Skeletal muscle satellite cell (primary cell): ENCODE data around the gene ADAM12.

ENCODE experiments used
- H3K27me3 ChIP-seq: 2 replicates; pipeline ENCODE4 v1.7.0; 2013; ENCODE audit warnings: low read length; ENCODE audit not compliant: control insufficient read depth, insufficient read depth
- H3K36me3 ChIP-seq: 2 replicates; pipeline ENCODE4 v1.7.0; 2013; ENCODE audit warnings: mild to moderate bottlenecking, control low read depth, low read length; ENCODE audit not compliant: insufficient read depth
- H3K4me1 ChIP-seq: 2 replicates; pipeline ENCODE4 v1.7.0; 2013; ENCODE audit warnings: low read length; ENCODE audit not compliant: control insufficient read depth, insufficient read depth
- H3K4me2 ChIP-seq: 2 replicates; pipeline ENCODE4 v1.7.0; 2013; ENCODE audit warnings: mild to moderate bottlenecking, low read length
- H3K4me3 ChIP-seq: 2 replicates; pipeline ENCODE4 v1.7.0; 2013; ENCODE audit warnings: low read length
- H3K9ac ChIP-seq: 2 replicates; pipeline ENCODE4 v1.7.0; 2013; ENCODE audit warnings: mild to moderate bottlenecking, low read depth, low read length, moderate library complexity
- H3K9me3 ChIP-seq: replicated peaks from 2 replicates; pipeline ENCODE4 v1.7.0; 2013; ENCODE audit warnings: mild to moderate bottlenecking, control low read depth, low read length

The ADAM12 gene

GRCh38 chr10:126400641-126401040, 12.4 kb upstream of the ADAM12 start:
- H3K36me3 ChIP-seq, result no peaks in the 10 kb centered on the region
- H3K27me3 ChIP-seq, result no peaks in the 10 kb centered on the region
- peaks cover 24% of the 10 kb centered on the region for H3K4me1 ChIP-seq
- H3K4me3 ChIP-seq, result no peak overlapping the region
- no peak overlapping the region for H3K9ac ChIP-seq
- H3K4me2 ChIP-seq, result no peak overlapping the region
- H3K9me3 ChIP-seq, result no peaks in the 10 kb centered on the region

DNA sequence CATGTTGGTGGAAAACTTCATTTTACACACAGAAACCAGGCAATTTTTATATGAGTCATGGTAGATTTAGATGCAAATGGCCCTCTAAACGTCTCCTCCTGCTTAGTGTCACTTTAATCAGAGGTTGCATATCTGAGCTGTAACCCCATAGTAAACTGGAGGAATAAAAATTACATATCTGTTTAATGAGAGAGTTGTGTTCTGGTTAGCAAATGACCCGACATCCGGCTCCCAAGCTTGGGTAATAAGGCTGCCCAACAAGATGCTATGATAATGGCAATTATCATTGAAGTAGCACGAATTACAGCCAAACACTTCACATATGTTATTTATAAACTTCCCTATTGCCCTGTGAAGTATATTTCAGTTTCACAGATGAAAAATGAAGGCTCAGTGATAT, 10.6 kb upstream of the ADAM12 start:
- Histone ChIP-seq H3K36me3 (no peaks in the 10 kb centered on the region), H3K9me3 (no peaks in the 10 kb centered on the region), H3K4me1 (peaks cover 24% of the 10 kb centered on the region), H3K27me3 (no peaks in the 10 kb centered on the region), H3K4me2 (no peak overlapping the region), H3K9ac (no peak overlapping the region), H3K4me3 (no peak overlapping the region)

DNA sequence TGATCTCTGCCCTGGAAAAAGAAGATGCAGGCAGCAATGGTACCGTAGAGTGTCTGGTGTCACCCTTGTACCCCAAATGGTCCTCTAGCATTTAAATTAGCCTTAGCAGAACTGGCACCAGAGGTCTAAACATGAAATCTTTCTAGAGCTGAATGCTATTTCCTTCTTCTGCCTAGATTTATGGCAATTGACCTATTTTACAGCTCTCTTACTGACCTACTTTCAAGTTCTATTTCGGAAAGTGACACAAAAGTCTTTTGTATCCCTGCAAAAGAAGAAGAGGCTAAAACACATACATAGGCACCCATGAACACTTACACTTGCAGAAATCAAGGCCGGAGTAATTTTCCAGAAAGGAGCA, 10.1 kb upstream of the ADAM12 start:
- H3K27me3 ChIP-seq, result no peaks in the 10 kb centered on the region
- peak overlapping the region; percentile 12 for H3K4me3 ChIP-seq
- H3K9me3 ChIP-seq, result no peaks in the 10 kb centered on the region
- H3K4me2 ChIP-seq, result peak overlapping the region; percentile 67
- no peaks in the 10 kb centered on the region for H3K36me3 ChIP-seq
- H3K9ac ChIP-seq, result peak overlapping the region; percentile 46
- H3K4me1 ChIP-seq, result peaks cover 24% of the 10 kb centered on the region

DNA sequence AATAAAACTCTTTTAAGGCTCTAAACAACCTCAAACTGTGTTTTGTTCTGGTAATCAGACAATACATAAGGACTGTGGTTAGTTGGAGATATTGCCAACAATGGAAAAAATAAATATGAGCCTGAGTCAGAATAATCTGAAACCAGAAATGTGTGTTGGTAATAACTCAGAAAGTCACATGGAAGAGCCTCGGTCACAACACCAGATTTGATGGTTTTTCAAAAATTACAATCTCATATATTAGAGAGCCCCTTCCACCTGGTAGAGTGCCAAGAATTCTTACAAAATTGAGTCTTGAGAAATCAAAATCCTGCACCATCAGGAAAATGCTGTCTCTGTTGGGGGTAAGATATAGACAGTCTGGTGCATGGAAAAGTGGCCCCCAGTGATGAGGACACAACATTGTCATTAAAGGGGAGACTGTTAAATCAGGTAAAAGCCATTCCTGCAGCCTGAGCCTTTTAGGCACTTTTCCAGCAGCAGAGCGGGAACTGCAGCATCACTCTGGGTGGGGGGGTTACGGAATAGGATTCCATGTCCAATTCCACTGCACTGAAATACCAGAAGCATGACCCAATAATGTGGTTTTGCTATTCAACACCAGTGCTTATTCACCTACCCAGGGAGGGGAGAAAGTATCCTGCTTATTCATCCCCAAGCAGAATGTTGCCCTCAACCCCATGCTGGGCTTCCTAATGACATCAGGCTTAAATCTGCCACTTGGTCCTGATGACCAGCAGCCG, 9.5 kb upstream of the ADAM12 start:
- peaks cover 24% of the 10 kb centered on the region for H3K4me1 ChIP-seq
- H3K4me3 ChIP-seq, result peak overlapping the region; percentile 47
- peak overlapping the region; percentile 78 for H3K4me2 ChIP-seq
- H3K9me3 ChIP-seq, result no peaks in the 10 kb centered on the region
- peak overlapping the region; percentile 70 for H3K9ac ChIP-seq
- no peaks in the 10 kb centered on the region for H3K36me3 ChIP-seq
- no peaks in the 10 kb centered on the region for H3K27me3 ChIP-seq

- Histone ChIP-seq H3K4me3 (no peak overlapping the region), H3K27me3 (no peaks in the 10 kb centered on the region), H3K9ac (peak overlapping the region; percentile 70), H3K4me1 (peaks cover 24% of the 10 kb centered on the region), H3K36me3 (no peaks in the 10 kb centered on the region), H3K9me3 (no peaks in the 10 kb centered on the region), H3K4me2 (peak overlapping the region; percentile 78)
These were observed 8.9 kb upstream of the ADAM12 start for GRCh38 chr10:126397156-126397555.

GRCh38 chr10:126394948-126395347, 6.7 kb upstream of the ADAM12 start:
- Histone ChIP-seq H3K4me1 (peaks cover 29% of the 10 kb centered on the region), H3K9me3 (no peaks in the 10 kb centered on the region), H3K27me3 (no peaks in the 10 kb centered on the region), H3K4me2 (no peak overlapping the region), H3K9ac (no peak overlapping the region), H3K36me3 (no peaks in the 10 kb centered on the region), H3K4me3 (no peak overlapping the region)

- H3K9me3 ChIP-seq, result no peaks in the 10 kb centered on the region
- H3K36me3 ChIP-seq, result no peaks in the 10 kb centered on the region
- no peak overlapping the region for H3K4me2 ChIP-seq
- H3K4me3 ChIP-seq, result no peak overlapping the region
- H3K27me3 ChIP-seq, result no peaks in the 10 kb centered on the region
- peaks cover 22% of the 10 kb centered on the region for H3K4me1 ChIP-seq
- no peak overlapping the region for H3K9ac ChIP-seq
These were observed 4.8 kb upstream of the ADAM12 start for GRCh38 chr10:126393076-126393475.

DNA sequence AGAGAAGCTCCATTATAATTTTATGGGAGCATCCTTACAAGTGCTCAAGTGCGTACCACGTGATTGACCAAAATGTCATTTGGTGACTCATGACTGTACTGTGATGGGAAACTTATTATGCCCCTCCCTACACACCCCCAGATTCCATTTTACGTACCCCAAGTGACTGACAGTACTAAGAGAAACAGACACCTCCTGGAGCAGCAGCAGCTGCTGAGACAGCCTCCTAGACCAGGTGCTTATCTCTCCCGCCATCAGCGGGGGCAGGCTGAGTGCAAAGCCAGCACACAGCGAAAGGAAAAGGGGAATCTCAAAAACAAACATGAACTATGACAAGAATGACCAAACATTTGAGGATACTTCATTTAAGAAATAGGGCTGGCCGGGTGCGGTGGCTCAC, 4.2 kb upstream of the ADAM12 start:
- Histone ChIP-seq H3K9me3 (no peaks in the 10 kb centered on the region), H3K4me1 (peaks cover 19% of the 10 kb centered on the region), H3K4me2 (no peak overlapping the region), H3K4me3 (no peak overlapping the region), H3K36me3 (no peaks in the 10 kb centered on the region), H3K27me3 (no peaks in the 10 kb centered on the region), H3K9ac (no peak overlapping the region)

- Histone ChIP-seq H3K4me2 (no peak overlapping the region), H3K4me1 (peaks cover 18% of the 10 kb centered on the region), H3K36me3 (no peaks in the 10 kb centered on the region), H3K27me3 (no peaks in the 10 kb centered on the region), H3K4me3 (no peak overlapping the region), H3K9ac (no peak overlapping the region), H3K9me3 (no peaks in the 10 kb centered on the region)
These were observed 3.8 kb upstream of the ADAM12 start for GRCh38 chr10:126392068-126392467.

GRCh38 chr10:126391192-126391885, 3.1 kb upstream of the ADAM12 start:
- Histone ChIP-seq H3K4me2 (no peak overlapping the region), H3K27me3 (no peaks in the 10 kb centered on the region), H3K4me1 (peaks cover 19% of the 10 kb centered on the region), H3K4me3 (no peak overlapping the region), H3K9ac (no peak overlapping the region), H3K9me3 (no peaks in the 10 kb centered on the region), H3K36me3 (no peaks in the 10 kb centered on the region)

DNA sequence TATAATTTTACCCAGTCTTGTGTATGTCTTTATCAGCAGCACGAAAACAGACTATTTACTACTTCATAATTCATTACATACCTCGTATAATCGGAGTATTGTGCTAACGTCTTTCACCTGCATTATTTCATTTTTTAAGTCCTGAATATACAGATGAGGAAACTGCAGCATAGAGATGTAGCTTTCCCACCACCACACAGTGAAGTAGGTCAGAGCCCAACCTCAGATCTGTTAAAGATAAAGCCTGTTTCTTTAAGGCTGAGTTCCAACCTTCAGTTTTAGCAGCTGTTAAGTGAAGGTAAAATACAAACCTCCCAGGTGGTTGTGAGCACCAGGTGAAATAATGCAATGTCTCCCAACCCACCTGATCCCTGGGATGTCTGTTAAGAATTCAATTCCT, 2.0 kb upstream of the ADAM12 start:
- Histone ChIP-seq H3K9ac (no peak overlapping the region), H3K4me1 (peaks cover 29% of the 10 kb centered on the region), H3K9me3 (no peaks in the 10 kb centered on the region), H3K4me2 (no peak overlapping the region), H3K36me3 (no peaks in the 10 kb centered on the region), H3K27me3 (no peaks in the 10 kb centered on the region), H3K4me3 (no peak overlapping the region)
